Left colon (tissue), 2 donors: ENCODE results near the gene CAPN11. TPM values are rescaled to one million over a fixed set of nuclear protein-coding genes. Genes with fewer than 3 reads are reported as not detected.

Experiments used
- ATAC-seq: fragments of 200-7000 bp; cut with Tn5 transposase; one replicate; pipeline ENCODE4 v1.9.1; 2020; ENCODE audit warnings: mild to moderate bottlenecking, moderate library complexity
- DNase-seq, 2 donors: peaks; one replicate each; pipeline ENCODE4 v3.0.0-alpha.2; 2020
- intact Hi-C, 2 donors: fragments of 100-400 bp; cut with DNase I in 1 of 2; cut with micrococcal nuclease in 1 of 2; formaldehyde crosslinking; loops; one replicate each; pipeline versions ENCODE4 v1.11.2 to v1.14.0; 2022; cut with DNase I, micrococcal nuclease
- total RNA-seq, 2 donors: library from RNA; stranded (reverse); fragmentation: NEBNext Ultra II Directional; extraction: Animal tissue kit (Norgen Biotek cat#: 25700); gene quantifications; one replicate each; pipeline ENCODE4 v1.2.1, GENCODE V29; 2021
- donor health status: DM: no; HTN: no; CAD: no.
- donor health status: DM: yes; HTN: yes; CAD: no.

The CAPN11 gene
- total RNA-seq, 2 donors from 2014 or later = 0.70 to 3.0 TPM

DNA sequence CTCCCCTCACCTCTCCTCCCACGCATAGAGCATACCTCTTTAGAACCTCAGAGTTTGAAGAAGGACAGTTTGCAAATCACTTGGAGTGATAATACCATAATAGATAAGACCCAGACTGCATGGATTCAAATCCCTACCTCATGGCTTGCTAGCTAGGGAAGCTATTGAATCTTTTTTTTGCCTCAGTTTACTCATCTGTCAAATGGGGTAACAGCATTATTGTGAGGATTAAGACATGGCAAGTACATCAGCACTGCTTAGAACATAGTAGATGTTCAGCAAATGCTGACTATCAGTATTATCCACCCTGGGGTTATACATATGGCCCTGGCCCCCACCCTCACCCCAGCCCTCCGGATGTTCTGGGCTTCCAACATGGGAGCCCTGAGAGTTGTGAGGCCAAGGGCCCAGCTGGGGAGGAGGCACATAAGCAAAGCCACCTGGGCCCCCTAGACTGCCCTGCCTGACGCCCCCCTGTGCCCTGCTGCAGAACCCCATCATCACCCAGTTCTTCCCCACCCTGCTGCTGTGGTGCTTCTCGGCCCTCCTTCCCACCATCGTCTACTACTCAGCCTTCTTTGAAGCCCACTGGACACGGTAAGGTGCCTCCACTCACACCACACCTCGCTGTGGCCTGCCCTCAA lies 9.1 kb upstream of the CAPN11 start:
- ATAC-seq = no peak
- DNase-seq = no peak
- intact Hi-C loops = loop anchor here (5.0 kb wide), 1 partner anchor 52 kb away; no protein-coding TSS in a partner anchor

DNA sequence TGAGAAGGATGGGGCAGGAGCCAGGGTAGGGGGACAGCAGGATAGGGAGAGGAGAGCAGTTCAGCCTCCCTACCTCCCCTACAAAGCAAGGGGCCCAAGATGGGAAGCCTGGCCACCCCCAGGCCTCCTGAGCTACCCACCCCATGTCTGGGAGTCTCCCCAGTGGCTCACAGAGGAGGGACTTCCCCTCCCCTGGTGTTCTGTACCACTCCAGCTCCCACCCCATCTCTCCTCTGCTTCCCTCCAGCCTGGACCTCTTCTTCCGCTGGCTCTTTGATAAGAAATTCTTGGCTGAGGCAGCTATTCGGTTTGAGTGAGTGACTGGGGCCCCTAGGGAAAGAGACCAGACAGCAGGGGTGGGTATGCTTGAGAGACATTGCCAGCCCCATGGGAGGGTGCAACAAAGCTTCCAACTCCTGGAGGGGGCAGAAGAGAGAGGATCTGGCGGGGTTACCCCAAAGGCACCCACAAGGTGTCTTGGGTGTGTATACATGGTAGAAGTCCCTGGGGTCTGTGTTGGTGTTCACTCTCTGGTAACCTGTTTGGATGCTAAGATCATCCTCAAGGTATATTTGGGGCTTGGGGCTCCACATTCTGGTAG lies 8.2 kb upstream of the CAPN11 start:
- ATAC-seq (no peak), DNase-seq (no peak)
- intact Hi-C loops = loop anchor here (5.0 kb wide), 1 partner anchor 53 kb away; no protein-coding TSS in a partner anchor

DNA sequence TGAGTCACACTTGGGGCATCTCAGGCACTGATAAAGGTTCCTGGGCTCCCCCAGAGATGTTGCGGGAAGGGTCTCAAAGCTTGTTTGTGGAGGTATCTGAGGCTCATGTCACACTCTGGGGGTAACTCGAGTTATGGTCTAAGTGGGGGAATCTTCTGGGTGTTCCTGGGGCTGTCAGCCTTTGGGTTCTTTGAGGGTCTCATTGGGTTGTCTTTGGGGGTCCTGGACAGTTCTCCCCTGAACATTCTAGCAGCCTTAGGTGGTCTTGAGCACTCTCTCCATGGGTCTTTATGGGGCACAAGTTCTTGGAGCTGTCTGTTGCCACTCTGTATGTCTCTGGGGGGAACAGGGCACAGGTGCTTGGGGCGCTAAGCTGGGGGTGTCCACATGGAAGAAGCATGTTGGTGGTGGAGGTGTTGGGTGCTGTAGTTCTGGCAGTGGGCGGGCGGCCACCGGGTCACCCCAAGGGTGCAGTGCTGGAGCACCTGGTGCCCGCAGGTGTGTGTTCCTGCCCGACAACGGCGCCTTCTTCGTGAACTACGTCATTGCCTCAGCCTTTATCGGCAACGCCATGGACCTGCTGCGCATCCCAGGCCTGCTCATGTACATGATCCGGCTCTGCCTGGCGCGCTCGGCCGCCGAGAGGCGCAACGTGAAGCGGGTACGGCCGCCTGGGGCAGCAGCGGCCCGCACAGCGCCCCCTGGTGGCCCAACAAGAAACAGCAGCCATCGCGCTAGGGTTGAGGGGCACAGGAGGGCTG lies 7.1 kb upstream of the CAPN11 start:
- intact Hi-C loops = loop anchor here (5.0 kb wide), 1 partner anchor 54 kb away; no protein-coding TSS in a partner anchor
- peak; percentile 60 to 84 for DNase-seq
- peak; percentile 74 for ATAC-seq

DNA sequence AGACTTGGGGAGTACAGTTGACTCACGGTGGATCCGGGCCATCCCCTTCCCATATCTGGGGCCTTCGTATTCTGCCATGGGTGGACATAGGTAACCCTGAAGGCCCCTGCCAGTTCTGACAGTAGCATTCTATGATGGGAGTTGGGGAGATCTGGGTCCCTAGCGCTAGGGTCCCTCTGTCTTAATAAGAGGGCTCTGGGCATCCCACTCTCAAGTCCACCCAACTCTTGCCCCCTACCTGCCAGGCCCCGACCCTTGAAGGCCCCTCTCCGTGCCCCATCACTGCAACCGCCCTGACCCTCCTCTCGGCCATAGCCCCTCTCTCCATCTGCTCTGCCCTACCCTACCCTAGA lies 6.5 kb upstream of the CAPN11 start:
- no peak for DNase-seq
- intact Hi-C loops = loop anchor here (5.0 kb wide), 1 partner anchor 55 kb away; no protein-coding TSS in a partner anchor
- ATAC-seq = no peak

GRCh38 chr6:44152533-44152932 lies 6.1 kb upstream of the CAPN11 start:
- ATAC-seq (no peak), DNase-seq (no peak)
- intact Hi-C loops = loop anchor here (5.0 kb wide), 1 partner anchor 55 kb away; no protein-coding TSS in a partner anchor

GRCh38 chr6:44154067-44154466 lies 4.6 kb upstream of the CAPN11 start:
- ATAC-seq = no peak
- intact Hi-C loops = loop anchor here (5.0 kb wide), 1 partner anchor 57 kb away; no protein-coding TSS in a partner anchor
- no peak for DNase-seq

DNA sequence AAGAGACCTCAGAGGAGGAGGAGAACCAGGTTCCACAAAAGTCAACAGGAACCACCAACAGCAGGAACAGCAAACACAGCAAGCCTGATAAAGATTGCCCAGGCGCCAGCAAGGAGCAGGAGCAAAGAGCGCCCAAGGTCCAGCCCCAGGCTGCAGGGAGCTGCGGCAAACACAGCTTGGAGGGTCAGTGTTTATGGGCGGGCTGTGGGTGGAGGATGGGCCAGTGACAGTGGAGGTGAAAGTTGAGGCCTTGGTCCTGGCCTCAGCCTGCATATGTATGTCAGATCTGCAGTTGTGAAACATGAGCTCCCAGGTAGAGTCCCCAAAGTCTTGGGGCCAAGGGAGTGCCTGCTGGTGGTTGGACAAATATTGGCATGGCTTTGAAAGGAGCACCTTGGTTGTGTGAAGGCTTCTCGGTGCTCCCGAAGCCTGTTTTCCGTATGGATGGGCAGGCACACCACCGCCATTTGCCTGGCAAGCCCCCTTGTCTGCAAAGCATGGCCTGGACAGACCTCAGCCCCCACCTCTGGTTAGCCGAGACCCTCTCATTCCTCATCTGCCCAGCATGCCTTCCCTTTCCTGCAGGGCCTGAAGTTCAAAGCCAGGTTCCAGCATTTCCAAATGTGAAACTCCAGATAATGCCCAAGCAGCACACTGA lies 2.0 kb upstream of the CAPN11 start:
- intact Hi-C loops = no loop called here
- ATAC-seq (peak; percentile 67), DNase-seq (peak in 1 of 2 donors; percentile 38)

- DNase-seq (no peak), ATAC-seq (no peak)
- intact Hi-C loops = no loop called here
Measured at GRCh38 chr6:44157152-44157521, 1.5 kb upstream of the CAPN11 start.

DNA sequence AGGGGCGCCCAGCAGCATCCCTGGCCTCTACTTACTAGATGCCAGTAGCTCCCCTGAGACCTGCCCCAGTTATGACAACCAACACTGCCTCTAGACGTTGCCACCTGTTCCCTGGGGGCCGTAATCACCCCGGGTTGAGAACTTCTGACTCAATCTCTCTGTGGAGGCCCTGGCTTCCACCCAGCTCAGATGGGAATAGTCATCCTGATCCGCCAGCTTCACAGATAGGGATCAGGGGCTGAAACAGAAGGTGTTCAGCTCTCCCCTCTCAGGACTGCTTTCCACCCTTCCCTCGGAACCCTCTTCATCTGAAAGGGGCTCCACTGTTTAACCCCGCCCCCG lies 3.3 kb downstream of the CAPN11 start:
- no peak for ATAC-seq

GRCh38 chr6:44162876-44163625 lies 4.4 kb downstream of the CAPN11 start:
- no peak for ATAC-seq
- DNase-seq = no peak
- intact Hi-C loops = loop anchor here in 1 of 2 donors (10.0 kb wide), 1 partner anchor 172 kb away; no protein-coding TSS in a partner anchor

More for the DNA sequence above, 3.3 kb downstream of the CAPN11 start:
- intact Hi-C loops = loop anchor here in 1 of 2 donors (10.0 kb wide), 1 partner anchor 173 kb away; no protein-coding TSS in a partner anchor
- DNase-seq = no peak

DNA sequence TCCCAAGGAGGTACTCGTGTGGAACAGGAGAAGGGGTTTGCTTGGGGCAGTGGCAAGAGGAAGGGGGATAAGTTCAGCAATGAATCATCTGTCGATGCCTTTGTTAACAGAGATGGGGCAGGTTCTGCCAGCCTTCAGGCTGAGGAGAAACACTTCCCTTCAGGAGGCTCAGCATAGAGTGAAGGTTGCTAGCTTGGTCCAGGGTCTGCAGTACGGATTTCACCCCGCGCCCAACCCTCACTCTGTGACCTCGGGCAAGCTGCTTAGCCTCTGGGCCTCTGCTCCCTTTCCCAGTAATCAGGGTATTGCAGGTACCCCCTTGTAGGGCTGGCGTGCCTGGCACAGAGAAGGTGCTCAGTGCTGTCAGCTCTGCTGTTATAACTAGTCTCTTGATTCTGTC lies 7.5 kb downstream of the CAPN11 start:
- DNase-seq (no peak), ATAC-seq (no peak)
- intact Hi-C loops = loop anchor here in 1 of 2 donors (10.0 kb wide), 1 partner anchor 169 kb away; no protein-coding TSS in a partner anchor

GRCh38 chr6:44166591-44167184 lies 8.1 kb downstream of the CAPN11 start:
- intact Hi-C loops = loop anchor here in 1 of 2 donors (10.0 kb wide), 1 partner anchor 168 kb away; no protein-coding TSS in a partner anchor
- no peak for ATAC-seq
- no peak for DNase-seq

DNA sequence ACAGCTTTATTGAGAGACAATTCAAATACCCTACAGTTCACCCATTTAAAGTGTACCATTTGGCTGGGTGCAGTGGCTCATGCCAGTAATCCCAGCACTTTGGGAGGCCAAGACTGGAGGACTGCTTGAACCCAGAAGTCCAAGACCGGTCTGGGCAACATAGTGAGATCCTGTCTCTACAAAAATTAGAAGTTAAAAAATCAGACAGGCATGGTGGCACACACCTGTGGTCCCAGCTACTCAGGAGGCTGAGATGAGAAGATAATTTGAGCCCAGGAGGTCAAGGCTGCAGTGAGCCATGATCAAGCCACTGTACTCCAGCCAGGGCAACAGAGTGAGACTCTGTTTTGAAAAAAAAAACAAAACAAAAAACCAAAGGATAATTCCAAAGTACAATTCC lies 8.9 kb downstream of the CAPN11 start:
- intact Hi-C loops = loop anchor here in 1 of 2 donors (10.0 kb wide), 1 partner anchor 167 kb away; no protein-coding TSS in a partner anchor
- ATAC-seq (no peak), DNase-seq (no peak)

GRCh38 chr6:44169154-44169553 lies 10.5 kb downstream of the CAPN11 start:
- intact Hi-C loops = loop anchor here in 1 of 2 donors (10.0 kb wide), 1 partner anchor 166 kb away; no protein-coding TSS in a partner anchor
- ATAC-seq (peak; percentile 71), DNase-seq (peak; percentile 55 to 75)

GRCh38 chr6:44169886-44170570 lies 11.4 kb downstream of the CAPN11 start:
- intact Hi-C loops = loop anchor here in 1 of 2 donors (5.0 to 10.0 kb wide), 2 partner anchors 62 to 165 kb away; no protein-coding TSS in a partner anchor
- ATAC-seq = peak; percentile 50

GRCh38 chr6:44171899-44172546 lies 13.4 kb downstream of the CAPN11 start:
- DNase-seq (no peak), ATAC-seq (no peak)
- intact Hi-C loops = loop anchor here in 1 of 2 donors (5.0 kb wide), 1 partner anchor 60 kb away; no protein-coding TSS in a partner anchor

More at GRCh38 chr6:44169886-44170570, 11.4 kb downstream of the CAPN11 start:
- DNase-seq = peak in 1 of 2 donors; percentile 51
